Activated B cell treated with CpG ODN at 0.5 μM for 24 hours (primary cell): ENCODE results near the gene TSPAN12. TPM values are rescaled to one million over a fixed set of nuclear protein-coding genes. Genes with fewer than 3 reads are reported as not detected.
A peak's percentile ranks its signal among the peaks of the same experiment; 100 is the strongest.

Source experiments
- ATAC-seq: fragments of 200-7000 bp; cut with Tn5 transposase; one replicate; pipeline ENCODE4 v1.10.0; 2021; ENCODE audit warnings: low read depth, mild to moderate bottlenecking, moderate library complexity
- CTCF ChIA-PET: fragments of 350-600 bp; sonication (Branson Sonifier 250); formaldehyde crosslinking; loops from one replicate; lab custom pipeline; 2021; ENCODE audit warnings: antibody characterized with exemption; lab: Charles Lee
- POLR2A ChIA-PET: fragments of 350-600 bp; sonication (Branson Sonifier 250); formaldehyde crosslinking; loops from one replicate; lab custom pipeline; 2021; ENCODE audit warnings: antibody characterized with exemption; lab: Charles Lee
- DNase-seq: peaks from one replicate; pipeline ENCODE4 v3.0.0; 2022
- H3K27ac Mint-ChIP-seq: one replicate; pipeline ENCODE4 v1.8.0; 2020; ENCODE audit warnings: mixed read lengths
- H3K27me3 Mint-ChIP-seq: one replicate; pipeline ENCODE4 v1.8.0; 2021; ENCODE audit warnings: mixed read lengths
- H3K36me3 Mint-ChIP-seq: one replicate; pipeline ENCODE4 v1.8.0; 2021; ENCODE audit warnings: low read depth, mixed read lengths
- H3K4me1 Mint-ChIP-seq: one replicate; pipeline ENCODE4 v1.8.0; 2021; ENCODE audit warnings: mixed read lengths
- H3K4me3 Mint-ChIP-seq: one replicate; pipeline ENCODE4 v1.8.0; 2020; ENCODE audit warnings: mild to moderate bottlenecking, mixed read lengths
- H3K9me3 Mint-ChIP-seq: one replicate; pipeline ENCODE4 v1.8.0; 2020; ENCODE audit warnings: mixed read lengths
- intact Hi-C: fragments of 100-400 bp; cut with micrococcal nuclease; formaldehyde crosslinking; loops from one replicate; pipeline ENCODE4 v1.15.1; 2024
- total RNA-seq: library from RNA; stranded (reverse); gene quantifications from 2 replicates; pipeline ENCODE4 v1.2.3, GENCODE V29; 2022
- TF ChIP-seq, protein P1 (sequence below): fragments of 200-600 bp; IDR thresholded peaks from one replicate; pipeline ENCODE4 v1.8.0; 2022; ENCODE audit warnings: antibody characterized with exemption, mild to moderate bottlenecking

TSPAN12 gene
- total RNA-seq, 1 donor from 2014 or later = not detected

- H3K4me3 Mint-ChIP-seq = no peak overlapping the region
- H3K9me3 Mint-ChIP-seq = no peaks in the 10 kb centered on the region
- intact Hi-C loops = loop anchor here (2.0 to 5.0 kb wide), 2 partner anchors 530 to 1187 kb away; no protein-coding TSS in a partner anchor
- no peaks in the 10 kb centered on the region for H3K4me1 Mint-ChIP-seq
- H3K27me3 Mint-ChIP-seq = peaks cover under 1% of the 10 kb centered on the region
- DNase-seq (no peak), ATAC-seq (no peak)
- POLR2A ChIA-PET = interaction anchor here (0.6 kb wide), 1 partner anchor 143 kb away, joined by 3 read pairs; the partner anchor contains the start of gene ING3
- H3K27ac Mint-ChIP-seq = no peak overlapping the region
- TF ChIP-seq, protein P1, sequence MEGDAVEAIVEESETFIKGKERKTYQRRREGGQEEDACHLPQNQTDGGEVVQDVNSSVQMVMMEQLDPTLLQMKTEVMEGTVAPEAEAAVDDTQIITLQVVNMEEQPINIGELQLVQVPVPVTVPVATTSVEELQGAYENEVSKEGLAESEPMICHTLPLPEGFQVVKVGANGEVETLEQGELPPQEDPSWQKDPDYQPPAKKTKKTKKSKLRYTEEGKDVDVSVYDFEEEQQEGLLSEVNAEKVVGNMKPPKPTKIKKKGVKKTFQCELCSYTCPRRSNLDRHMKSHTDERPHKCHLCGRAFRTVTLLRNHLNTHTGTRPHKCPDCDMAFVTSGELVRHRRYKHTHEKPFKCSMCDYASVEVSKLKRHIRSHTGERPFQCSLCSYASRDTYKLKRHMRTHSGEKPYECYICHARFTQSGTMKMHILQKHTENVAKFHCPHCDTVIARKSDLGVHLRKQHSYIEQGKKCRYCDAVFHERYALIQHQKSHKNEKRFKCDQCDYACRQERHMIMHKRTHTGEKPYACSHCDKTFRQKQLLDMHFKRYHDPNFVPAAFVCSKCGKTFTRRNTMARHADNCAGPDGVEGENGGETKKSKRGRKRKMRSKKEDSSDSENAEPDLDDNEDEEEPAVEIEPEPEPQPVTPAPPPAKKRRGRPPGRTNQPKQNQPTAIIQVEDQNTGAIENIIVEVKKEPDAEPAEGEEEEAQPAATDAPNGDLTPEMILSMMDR = no peak
- CTCF ChIA-PET = interaction anchor here (0.9 to 4.0 kb wide), 3 partner anchors 16 to 1187 kb away, joined by 4 to 17 read pairs (median 7); no protein-coding TSS in a partner anchor
- H3K36me3 Mint-ChIP-seq = no peaks in the 10 kb centered on the region
These were observed 50.6 kb downstream of the TSPAN12 start for GRCh38 chr7:120807390-120807789.

GRCh38 chr7:120806669-120807068 lies 51.3 kb downstream of the TSPAN12 start:
- no peak overlapping the region for H3K4me3 Mint-ChIP-seq
- ATAC-seq = no peak
- no peaks in the 10 kb centered on the region for H3K36me3 Mint-ChIP-seq
- ChIA-PET CTCF (interaction anchor here (0.9 to 4.0 kb wide), 7 partner anchors 15 to 1188 kb away, joined by 3 to 17 read pairs (median 7); no protein-coding TSS in a partner anchor), POLR2A (interaction anchor here (0.6 kb wide), 1 partner anchor 144 kb away, joined by 3 read pairs; the partner anchor contains the start of gene ING3)
- intact Hi-C loops = loop anchor here (1.0 to 5.0 kb wide), 6 partner anchors 51 to 1188 kb away; no protein-coding TSS in a partner anchor
- no peaks in the 10 kb centered on the region for H3K4me1 Mint-ChIP-seq
- no peaks in the 10 kb centered on the region for H3K9me3 Mint-ChIP-seq
- H3K27ac Mint-ChIP-seq = no peak overlapping the region
- no peak for DNase-seq
- H3K27me3 Mint-ChIP-seq = peaks cover 4% of the 10 kb centered on the region
- TF ChIP-seq, protein P1 = no peak

DNA sequence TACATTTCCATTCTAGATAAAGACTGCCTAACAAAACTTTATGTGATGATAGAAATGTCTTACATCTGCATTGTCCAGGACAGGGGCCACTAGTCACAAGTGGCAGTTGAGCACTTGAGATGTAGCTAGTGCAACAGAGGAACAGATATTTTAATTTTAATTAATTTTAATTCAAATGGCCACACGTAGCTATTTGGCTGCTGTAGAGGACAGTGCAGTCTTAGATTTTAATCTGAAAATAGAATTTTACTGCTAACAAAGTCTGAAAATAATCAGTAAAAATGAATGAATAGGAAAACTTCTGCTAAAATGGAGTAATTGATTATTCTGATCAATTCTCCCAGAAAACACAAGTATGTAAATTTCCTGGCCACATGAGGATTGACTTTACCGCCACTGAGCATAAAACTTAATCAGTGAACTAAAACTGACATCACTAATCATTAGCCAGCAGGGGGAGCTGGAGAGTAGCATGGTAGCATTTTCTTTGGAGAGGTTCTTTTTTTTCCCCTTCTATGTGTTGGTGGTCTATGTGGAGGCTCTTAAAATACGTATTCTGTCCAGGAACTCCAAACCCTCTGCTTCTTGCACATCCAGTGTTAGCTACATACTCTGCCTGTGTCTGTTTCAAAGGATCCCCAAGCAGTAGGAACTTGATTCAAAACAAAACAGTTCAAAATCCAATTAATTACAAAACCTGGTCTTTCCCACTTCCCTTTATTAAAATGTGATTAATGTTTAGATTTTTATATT lies 52.1 kb downstream of the TSPAN12 start:
- H3K36me3 Mint-ChIP-seq = no peaks in the 10 kb centered on the region
- CTCF ChIA-PET = interaction anchor here (0.9 to 4.0 kb wide), 10 partner anchors 9 to 1189 kb away, joined by 3 to 17 read pairs (median 6); no protein-coding TSS in a partner anchor
- no peaks in the 10 kb centered on the region for H3K9me3 Mint-ChIP-seq
- H3K4me3 Mint-ChIP-seq = no peak overlapping the region
- no peaks in the 10 kb centered on the region for H3K4me1 Mint-ChIP-seq
- no peak for DNase-seq
- POLR2A ChIA-PET = no interaction called here
- TF ChIP-seq, protein P1 = peak; percentile 63
- intact Hi-C loops = loop anchor here (1.0 to 5.0 kb wide), 6 partner anchors 51 to 1189 kb away; no protein-coding TSS in a partner anchor
- no peak overlapping the region for H3K27ac Mint-ChIP-seq
- peak; percentile 69 for ATAC-seq
- peaks cover 7% of the 10 kb centered on the region for H3K27me3 Mint-ChIP-seq

DNA sequence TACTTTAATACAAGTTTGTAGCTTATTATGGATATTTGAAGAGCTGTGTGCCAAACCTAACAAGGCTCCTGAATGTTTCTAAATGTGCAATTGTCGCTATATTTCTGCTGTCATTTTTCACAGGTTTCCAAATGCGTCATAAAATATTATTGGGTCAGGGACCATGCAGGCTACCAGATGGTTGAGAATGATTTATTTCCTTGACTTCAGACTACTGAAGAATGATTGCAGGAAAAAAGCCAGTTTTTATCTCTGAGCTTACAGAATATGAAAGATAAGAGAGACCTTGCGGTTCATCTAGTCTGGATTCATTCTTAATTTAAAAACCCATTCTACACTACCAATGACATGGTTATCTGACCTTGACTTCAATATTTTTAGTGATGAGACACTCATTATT lies 55.2 kb downstream of the TSPAN12 start:
- TF ChIP-seq, protein P1 = no peak
- DNase-seq (no peak), ATAC-seq (no peak)
- ChIA-PET CTCF (interaction anchor here (0.9 to 1.2 kb wide), 2 partner anchors 10 to 280 kb away, joined by 3 read pairs; no protein-coding TSS in a partner anchor), POLR2A (no interaction called here)
- Mint-ChIP-seq H3K27ac (no peak overlapping the region), H3K4me1 (no peaks in the 10 kb centered on the region), H3K9me3 (no peaks in the 10 kb centered on the region), H3K4me3 (no peak overlapping the region), H3K36me3 (no peaks in the 10 kb centered on the region), H3K27me3 (peaks cover 11% of the 10 kb centered on the region)
- intact Hi-C loops = no loop called here
